H1 (cell line): ENCODE measurements around the gene TRAF5. TPM values are rescaled to one million over a fixed set of nuclear protein-coding genes. Genes with fewer than 3 reads are reported as not detected.

Source experiments
- ASH2L ChIP-seq: fragments of 200-600, 300-600 bp; sonication (generic); IDR thresholded peaks from one replicate; pipeline ENCODE4 v1.7.1; 2017; ENCODE audit warnings: low read length
- CBX5 ChIP-seq: fragments of 300-800, 300-1000 bp; sonication (generic); IDR thresholded peaks from 2 replicates; pipeline ENCODE4 v1.7.1; 2016; ENCODE audit warnings: antibody characterized with exemption, low read length, low read depth
- CEBPB ChIP-seq: IDR thresholded peaks from 2 replicates; pipeline ENCODE4 v1.6.1; 2012; ENCODE audit warnings: low read depth, low read length
- EGR1 ChIP-seq: IDR thresholded peaks from 2 replicates; pipeline ENCODE4 v1.6.1; 2011; ENCODE audit warnings: low read depth, low read length, borderline replicate concordance
- GABPA ChIP-seq: IDR thresholded peaks from 2 replicates; pipeline ENCODE4 v1.6.1; 2011; ENCODE audit warnings: mild to moderate bottlenecking, low read length, moderate library complexity, borderline replicate concordance; ENCODE audit not compliant: insufficient read depth
- GTF2F1 ChIP-seq: IDR thresholded peaks from 2 replicates; pipeline ENCODE4 v1.6.1; 2012; ENCODE audit warnings: low read depth, low read length, improper control_type of control experiment, borderline replicate concordance
- HDAC6 ChIP-seq: IDR thresholded peaks from one replicate; pipeline ENCODE4 v1.7.1; 2012; ENCODE audit warnings: low read depth, mild to moderate bottlenecking, inconsistent platforms, low read length, moderate library complexity
- KDM4A ChIP-seq: IDR thresholded peaks from one replicate; pipeline ENCODE4 v1.7.1; 2012; ENCODE audit warnings: low read depth, mild to moderate bottlenecking, moderate library complexity, low read length, inconsistent platforms; ENCODE audit not compliant: severe bottlenecking
- MAFK ChIP-seq: IDR thresholded peaks from 2 replicates; pipeline ENCODE4 v1.6.1; 2012; ENCODE audit warnings: low read depth, mild to moderate bottlenecking, improper control_type of control experiment, low read length
- NRF1 ChIP-seq: IDR thresholded peaks from 2 replicates; pipeline ENCODE4 v1.6.1; 2011; ENCODE audit warnings: mild to moderate bottlenecking, low read depth, low read length, improper control_type of control experiment
- PHF8 ChIP-seq: fragments of 200-600 bp; sonication (generic); conservative IDR thresholded peaks from 2 replicates; pipeline ENCODE4 v1.7.1; 2012; ENCODE audit warnings: low read depth, mild to moderate bottlenecking, inconsistent platforms, low read length, moderate library complexity
- POLR2A ChIP-seq, 2 experiments: IDR thresholded peaks; 1 replicate in 1 of 2; 2 replicates in 1 of 2; pipeline ENCODE4 v1.6.1; 2011; ENCODE audit warnings: low read depth in 2 of 2, low read length in 2 of 2, mild to moderate bottlenecking in 2 of 2; ENCODE audit errors: control extremely low read depth in 1 of 2
- POLR2AphosphoS5 ChIP-seq: IDR thresholded peaks from 2 replicates; pipeline ENCODE4 v1.6.1; 2011; ENCODE audit warnings: low read depth, low read length
- SP4 ChIP-seq: IDR thresholded peaks from 2 replicates; pipeline ENCODE4 v1.6.1; 2012; ENCODE audit warnings: low read length, inconsistent platforms
- SUZ12 ChIP-seq: fragments of 200-600 bp; sonication (generic); IDR thresholded peaks from 2 replicates; pipeline ENCODE4 v1.6.1; 2012; ENCODE audit warnings: mild to moderate bottlenecking, inconsistent platforms, low read length, moderate library complexity, mixed read lengths
- TAF7 ChIP-seq: optimal IDR thresholded peaks from 2 replicates; pipeline ENCODE3; 2011; ENCODE audit warnings: low read depth, mild to moderate bottlenecking, inconsistent platforms, low read length, moderate library complexity, borderline replicate concordance
- TBP ChIP-seq: IDR thresholded peaks from 2 replicates; pipeline ENCODE4 v1.6.1; 2011; ENCODE audit warnings: low read depth, low read length, improper control_type of control experiment
- polyA plus RNA-seq, 7 experiments: library from polyadenylated mRNA; depleted of rRNA in 3 of 7; stranded (reverse) in 5 of 7; unstranded in 2 of 7; fragments of >200 nt in 5 of 7; fragments of 200-250 nt in 2 of 7; gene quantifications; 1 replicate in 5 of 7; 2 replicates in 1 of 7; 4 replicates in 1 of 7; pipeline versions ENCODE4 v1.2.1 to v1.2.3, GENCODE V29; 2011 to 2013; ENCODE audit warnings: missing spikeins in 2 of 7, mixed read lengths in 2 of 7
- total RNA-seq: library from RNA; stranded (reverse); fragmentation: NEBNext Ultra II Directional; extraction: Animal tissue kit (Norgen Biotek cat#: 25700); gene quantifications from 2 replicates; pipeline ENCODE4 v1.2.1, GENCODE V29; 2021
- TF ChIP-seq, protein P1 (sequence below): IDR thresholded peaks from 2 replicates; pipeline ENCODE4 v1.6.1; 2012; ENCODE audit warnings: low read length, inconsistent platforms
- TF ChIP-seq, protein P2 (sequence below): IDR thresholded peaks from 2 replicates; pipeline ENCODE4 v1.6.1; 2011; ENCODE audit warnings: low read depth, mild to moderate bottlenecking, low read length; ENCODE audit not compliant: insufficient read depth
- TF ChIP-seq, protein P3 (sequence below): IDR thresholded peaks from 2 replicates; pipeline ENCODE4 v1.6.1; 2011; ENCODE audit warnings: low read length, improper control_type of control experiment
- TF ChIP-seq, protein P4 (sequence below): IDR thresholded peaks from 2 replicates; pipeline ENCODE4 v1.6.1; 2012; ENCODE audit warnings: inconsistent platforms

The TRAF5 gene
- total and polyA plus RNA-seq, 2 of the 8 experiments (the other 6 are each of a cell fraction or from before 2014, with no cell fraction given) = 13.0 to 17.1 TPM

DNA sequence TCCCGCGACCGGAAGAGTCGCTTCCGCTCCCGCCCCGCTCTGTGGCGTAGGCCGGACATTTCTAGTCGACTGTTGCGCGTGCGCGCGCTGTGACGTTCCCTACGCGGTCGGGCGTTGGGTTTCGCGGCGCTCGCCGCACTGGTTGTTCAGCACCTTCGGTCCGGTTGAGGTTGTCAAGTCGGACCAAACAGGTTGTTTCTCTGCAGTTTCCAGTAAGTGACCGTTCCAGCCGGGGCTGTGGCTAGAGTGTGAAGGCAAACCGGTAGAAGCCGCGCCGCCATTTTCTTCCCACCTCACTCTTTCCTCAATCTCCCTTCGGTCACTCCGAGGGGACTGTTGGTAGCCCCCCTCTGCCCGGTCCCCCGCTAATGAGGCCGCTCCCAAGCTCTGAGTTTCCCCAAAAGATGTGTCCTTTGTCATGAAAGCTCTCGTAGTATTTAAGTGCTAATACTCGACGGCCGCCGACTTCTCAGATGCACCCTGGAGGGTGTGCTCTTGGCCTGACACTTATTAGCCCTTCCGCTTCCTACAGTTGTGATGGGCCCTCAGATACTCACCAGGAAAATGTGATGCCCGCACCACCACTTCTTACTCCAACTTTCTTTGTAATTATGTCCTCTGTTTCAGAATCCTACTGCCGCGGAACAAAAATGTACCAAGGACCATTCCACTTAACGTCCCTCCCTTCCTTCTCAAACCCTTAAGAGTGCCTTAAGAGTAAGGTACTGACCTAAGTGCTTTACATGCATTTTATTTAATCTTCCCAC is 56.3 kb downstream of the TRAF5 start (continued):
- TF ChIP-seq, protein P1, sequence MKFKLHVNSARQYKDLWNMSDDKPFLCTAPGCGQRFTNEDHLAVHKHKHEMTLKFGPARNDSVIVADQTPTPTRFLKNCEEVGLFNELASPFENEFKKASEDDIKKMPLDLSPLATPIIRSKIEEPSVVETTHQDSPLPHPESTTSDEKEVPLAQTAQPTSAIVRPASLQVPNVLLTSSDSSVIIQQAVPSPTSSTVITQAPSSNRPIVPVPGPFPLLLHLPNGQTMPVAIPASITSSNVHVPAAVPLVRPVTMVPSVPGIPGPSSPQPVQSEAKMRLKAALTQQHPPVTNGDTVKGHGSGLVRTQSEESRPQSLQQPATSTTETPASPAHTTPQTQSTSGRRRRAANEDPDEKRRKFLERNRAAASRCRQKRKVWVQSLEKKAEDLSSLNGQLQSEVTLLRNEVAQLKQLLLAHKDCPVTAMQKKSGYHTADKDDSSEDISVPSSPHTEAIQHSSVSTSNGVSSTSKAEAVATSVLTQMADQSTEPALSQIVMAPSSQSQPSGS = no peak; the same call in 1 of the 2 replicates
- TF ChIP-seq, protein P2, sequence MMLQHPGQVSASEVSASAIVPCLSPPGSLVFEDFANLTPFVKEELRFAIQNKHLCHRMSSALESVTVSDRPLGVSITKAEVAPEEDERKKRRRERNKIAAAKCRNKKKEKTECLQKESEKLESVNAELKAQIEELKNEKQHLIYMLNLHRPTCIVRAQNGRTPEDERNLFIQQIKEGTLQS = no peak
- TF ChIP-seq GTF2F1 (peak; percentile 81; the same call in 1 of the 2 replicates), TAF7 (peak; percentile 87), NRF1 (peak; percentile 82), SUZ12 (no peak), KDM4A (peak; percentile 86), SP4 (peak; percentile 58; the same call in 1 of the 2 replicates), CEBPB (peak; percentile 57; the same call in 1 of the 2 replicates), CBX5 (no peak), ASH2L (peak; percentile 95), POLR2AphosphoS5 (peak; percentile 96), PHF8 (peak; percentile 90), TBP (peak; percentile 86), MAFK (no peak), GABPA (peak; percentile 47; the same call in 1 of the 2 replicates), HDAC6 (no peak), EGR1 (no peak), POLR2A (IDR thresholded peaks at IDR 0.05; ENCODE audit: control extremely low read depth in 1 of 2, low read depth in 2 of 2, low read length in 2 of 2) (peak; percentile 94 to 97)
- TF ChIP-seq, protein P3, sequence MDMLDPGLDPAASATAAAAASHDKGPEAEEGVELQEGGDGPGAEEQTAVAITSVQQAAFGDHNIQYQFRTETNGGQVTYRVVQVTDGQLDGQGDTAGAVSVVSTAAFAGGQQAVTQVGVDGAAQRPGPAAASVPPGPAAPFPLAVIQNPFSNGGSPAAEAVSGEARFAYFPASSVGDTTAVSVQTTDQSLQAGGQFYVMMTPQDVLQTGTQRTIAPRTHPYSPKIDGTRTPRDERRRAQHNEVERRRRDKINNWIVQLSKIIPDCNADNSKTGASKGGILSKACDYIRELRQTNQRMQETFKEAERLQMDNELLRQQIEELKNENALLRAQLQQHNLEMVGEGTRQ = no peak
- TF ChIP-seq, protein P4, sequence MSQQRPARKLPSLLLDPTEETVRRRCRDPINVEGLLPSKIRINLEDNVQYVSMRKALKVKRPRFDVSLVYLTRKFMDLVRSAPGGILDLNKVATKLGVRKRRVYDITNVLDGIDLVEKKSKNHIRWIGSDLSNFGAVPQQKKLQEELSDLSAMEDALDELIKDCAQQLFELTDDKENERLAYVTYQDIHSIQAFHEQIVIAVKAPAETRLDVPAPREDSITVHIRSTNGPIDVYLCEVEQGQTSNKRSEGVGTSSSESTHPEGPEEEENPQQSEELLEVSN = peak; percentile 68
